HUES64 (cell line): ENCODE results near the gene SMYD3.

Experiments used
- H3K27ac ChIP-seq: 2 replicates; pipeline ENCODE4 v1.7.0; 2013; ENCODE audit warnings: low read depth, low read length, inconsistent platforms
- H3K27me3 ChIP-seq: 2 replicates; pipeline ENCODE4 v1.6.1; 2013; ENCODE audit warnings: mild to moderate bottlenecking, low read length; ENCODE audit not compliant: insufficient read depth
- H3K36me3 ChIP-seq: 2 replicates; pipeline ENCODE4 v1.6.1; 2013; ENCODE audit warnings: mild to moderate bottlenecking, low read length; ENCODE audit not compliant: insufficient read depth
- H3K4me1 ChIP-seq: 2 replicates; pipeline ENCODE4 v1.6.1; 2013; ENCODE audit warnings: mild to moderate bottlenecking, low read length, moderate library complexity; ENCODE audit not compliant: insufficient read depth
- H3K4me3 ChIP-seq: 2 replicates; pipeline ENCODE4 v1.5.1; 2013; ENCODE audit warnings: mild to moderate bottlenecking, low read length, moderate library complexity
- H3K9ac ChIP-seq: 2 replicates; pipeline ENCODE4 v1.6.1; 2013; ENCODE audit warnings: mild to moderate bottlenecking, low read depth, low read length
- H3K9me3 ChIP-seq: 2 replicates; pipeline ENCODE4 v1.6.1; 2013; ENCODE audit warnings: low read depth, low read length; ENCODE audit not compliant: insufficient read depth
- WGBS: fragments of 150-250, 120-280 bp; methylation state at CpG from one replicate; pipeline ENCODE4 v1.1.7; 2013; ENCODE audit warnings: missing lambda C conversion rate; 5-methylcytosine and 5-hydroxymethylcytosine counted together

SMYD3 gene

DNA sequence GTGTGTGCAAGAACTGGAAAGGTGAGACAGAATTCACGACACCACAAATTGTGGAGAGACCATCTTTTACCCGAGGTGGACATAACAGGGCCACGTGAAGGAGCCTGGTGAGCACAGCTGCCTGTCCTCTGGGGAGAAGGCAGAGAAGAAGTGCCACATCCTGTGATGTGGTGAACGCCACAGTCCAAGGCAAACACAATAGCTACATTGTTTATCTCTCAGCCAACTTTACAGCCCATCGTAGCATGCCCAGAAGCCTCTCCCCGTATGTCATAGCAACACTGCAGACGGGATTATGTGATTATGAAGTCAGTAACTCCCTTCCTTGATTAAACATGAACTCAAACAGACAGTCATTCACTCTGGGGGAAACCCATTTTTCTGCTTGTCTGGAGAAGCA is 612.2 kb downstream of the SMYD3 start:
- Histone ChIP-seq H3K36me3 (no peaks in the 10 kb centered on the region), H3K9me3 (no peaks in the 10 kb centered on the region), H3K27me3 (no peaks in the 10 kb centered on the region), H3K9ac (no peak overlapping the region), H3K4me3 (no peak overlapping the region), H3K27ac (no peak overlapping the region), H3K4me1 (no peaks in the 10 kb centered on the region)
- WGBS, result 98% methylated on average over 7 of the region's 7 CpGs

DNA sequence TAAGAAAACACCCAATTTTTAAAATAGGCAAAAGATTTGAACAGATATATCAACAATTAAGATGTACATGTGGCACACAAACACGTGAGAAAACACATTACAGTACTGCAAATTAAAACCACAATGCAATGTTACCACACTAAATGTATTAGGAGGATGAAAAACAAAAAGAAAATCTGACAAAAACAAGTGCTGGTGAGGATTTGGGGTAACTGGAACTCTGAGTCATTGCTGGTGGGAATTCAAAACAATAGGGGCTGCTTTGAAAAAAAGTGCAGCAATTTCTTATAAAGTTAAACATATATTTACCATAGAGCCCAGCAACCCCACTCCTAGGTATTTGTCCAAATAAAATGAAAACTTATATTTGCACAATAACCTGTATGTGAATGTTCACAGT is 614.1 kb downstream of the SMYD3 start:
- Histone ChIP-seq H3K4me1 (no peaks in the 10 kb centered on the region), H3K9ac (no peak overlapping the region), H3K4me3 (no peak overlapping the region), H3K27ac (no peak overlapping the region), H3K27me3 (no peaks in the 10 kb centered on the region), H3K36me3 (no peaks in the 10 kb centered on the region), H3K9me3 (no peaks in the 10 kb centered on the region)
- WGBS, result no CpG with 5 or more reads among the region's 1 CpG

DNA sequence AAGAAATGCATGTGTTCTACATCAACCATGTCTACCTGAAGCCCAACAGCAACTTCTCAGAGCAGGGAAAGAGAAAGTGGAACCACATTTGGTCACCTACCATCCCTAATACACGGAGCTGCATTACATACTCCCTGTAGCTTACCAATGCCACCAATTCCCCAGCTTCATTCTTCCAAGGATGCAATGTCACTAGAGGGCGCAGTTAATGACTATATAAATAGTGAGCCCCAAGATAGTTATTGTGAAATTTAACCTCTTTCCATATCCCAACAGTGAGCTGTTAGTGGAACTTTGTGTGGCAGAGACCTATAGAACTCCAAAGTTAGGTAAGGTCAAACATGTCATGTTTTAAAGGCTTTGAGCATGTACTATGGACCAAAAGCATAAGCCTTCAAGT is 618.3 kb downstream of the SMYD3 start:
- 47% methylated on average over 1 of the region's 2 CpGs for WGBS
- Histone ChIP-seq H3K36me3 (no peaks in the 10 kb centered on the region), H3K4me3 (no peak overlapping the region), H3K9ac (no peak overlapping the region), H3K27ac (no peak overlapping the region), H3K4me1 (no peaks in the 10 kb centered on the region), H3K9me3 (no peaks in the 10 kb centered on the region), H3K27me3 (no peaks in the 10 kb centered on the region)

DNA sequence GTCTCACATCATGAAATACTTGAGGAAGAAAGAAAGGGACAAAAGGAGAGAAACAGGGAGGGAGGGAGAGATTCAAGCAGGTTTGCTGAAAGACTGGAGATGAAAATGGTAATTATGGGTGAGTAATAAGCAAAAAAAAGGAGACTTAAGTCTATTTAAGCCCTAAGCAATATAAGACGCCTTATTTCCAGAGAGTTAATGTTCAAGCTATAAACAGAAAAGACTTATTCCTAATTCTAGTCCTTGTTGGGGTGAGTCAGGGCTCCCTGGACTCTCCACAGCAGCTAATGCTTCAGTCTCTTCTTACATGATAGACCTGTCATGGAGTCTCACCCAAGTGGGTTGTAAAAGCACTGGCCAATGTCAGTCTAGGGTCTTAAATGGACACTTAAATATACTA is 619.2 kb downstream of the SMYD3 start:
- WGBS, result 100% methylated on average over 1 of the region's 1 CpG
- Histone ChIP-seq H3K27ac (no peak overlapping the region), H3K4me1 (no peaks in the 10 kb centered on the region), H3K36me3 (no peaks in the 10 kb centered on the region), H3K9ac (no peak overlapping the region), H3K9me3 (no peaks in the 10 kb centered on the region), H3K27me3 (no peaks in the 10 kb centered on the region), H3K4me3 (no peak overlapping the region)

DNA sequence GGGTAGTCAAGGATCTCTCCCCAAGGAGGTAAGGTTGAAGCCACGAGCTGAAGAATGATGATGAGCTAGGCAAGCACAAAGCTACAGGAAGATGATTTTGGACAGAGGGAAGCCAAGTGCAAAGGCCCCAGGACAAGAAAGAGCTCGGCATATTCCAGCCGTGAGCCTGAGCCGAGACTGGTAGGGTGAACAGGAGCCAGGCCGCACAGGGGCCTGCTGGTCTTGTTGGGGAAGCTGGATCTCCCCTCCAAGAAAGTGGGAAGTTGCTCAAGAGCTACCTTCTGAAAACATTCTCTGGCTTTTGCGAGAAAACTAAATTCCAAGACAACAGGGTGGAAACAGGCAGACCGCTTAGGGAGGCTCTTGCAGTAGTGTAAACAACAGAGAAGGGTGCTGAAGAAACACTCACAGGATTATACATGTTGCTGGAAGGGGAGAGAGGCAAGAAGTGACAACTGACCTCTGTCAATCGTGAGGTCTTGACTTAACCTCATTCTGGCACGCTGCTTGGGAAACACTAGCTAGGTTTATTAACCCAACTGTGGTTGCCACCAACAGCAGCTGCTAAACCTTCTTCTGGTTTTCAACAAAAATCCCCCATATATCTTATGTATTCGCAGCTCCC is 625.2 kb downstream of the SMYD3 start:
- Histone ChIP-seq H3K36me3 (no peaks in the 10 kb centered on the region), H3K27ac (no peak overlapping the region), H3K9ac (no peak overlapping the region), H3K27me3 (no peaks in the 10 kb centered on the region), H3K9me3 (no peaks in the 10 kb centered on the region), H3K4me3 (no peak overlapping the region), H3K4me1 (no peaks in the 10 kb centered on the region)
- WGBS, result 74% methylated on average over 10 of the region's 10 CpGs

DNA sequence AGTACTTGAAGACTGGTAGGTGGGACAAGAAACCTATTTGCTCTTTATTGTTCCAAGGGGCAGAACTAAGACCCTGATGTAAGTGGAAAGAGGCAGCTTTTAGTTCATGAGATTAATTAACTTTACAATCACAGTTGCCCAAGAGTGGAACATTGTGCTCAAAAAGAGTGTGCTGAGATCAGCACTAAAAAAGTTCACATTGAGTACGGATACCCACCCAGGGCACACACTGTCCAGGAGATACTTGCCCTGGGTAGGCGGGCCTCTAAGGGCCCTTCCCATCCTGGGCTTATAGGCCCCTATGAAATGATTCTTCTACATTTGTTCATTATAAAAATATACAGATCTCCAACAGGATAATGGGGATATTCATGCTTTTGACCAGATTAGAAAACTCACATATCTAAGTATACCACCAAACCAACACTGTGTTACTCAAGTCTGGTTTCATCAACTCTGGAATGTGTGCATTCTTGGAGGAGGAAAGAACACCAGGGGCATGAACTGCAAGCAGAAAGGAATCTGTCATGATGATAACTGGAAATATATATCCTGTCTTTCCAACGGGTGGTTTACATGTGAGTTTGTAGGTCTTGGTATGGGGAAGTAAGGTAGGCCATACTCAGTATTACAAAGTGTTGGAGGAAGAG is 626.2 kb downstream of the SMYD3 start:
- Histone ChIP-seq H3K4me1 (no peaks in the 10 kb centered on the region), H3K36me3 (no peaks in the 10 kb centered on the region), H3K9me3 (no peaks in the 10 kb centered on the region), H3K9ac (no peak overlapping the region), H3K27me3 (no peaks in the 10 kb centered on the region), H3K4me3 (no peak overlapping the region), H3K27ac (no peak overlapping the region)
- WGBS, result 96% methylated on average over 3 of the region's 3 CpGs

DNA sequence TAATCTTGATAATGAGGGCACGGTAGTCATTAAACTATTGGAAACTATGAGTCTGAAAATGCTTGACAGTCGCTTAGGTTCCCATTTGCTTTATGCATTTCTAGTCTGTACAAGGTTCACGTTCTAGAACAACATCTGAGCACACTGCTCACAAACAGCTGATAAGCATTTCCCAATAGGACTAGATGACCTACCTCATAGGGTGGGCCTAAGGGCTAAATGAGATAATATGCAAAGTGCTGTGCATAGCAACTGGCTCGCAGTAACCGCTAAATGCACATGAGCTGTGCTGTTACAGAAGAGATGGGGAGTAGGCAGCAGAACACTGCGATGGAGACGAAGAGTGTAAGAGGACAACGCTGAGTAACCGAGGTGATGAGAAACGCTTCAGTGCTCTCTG is 628.0 kb downstream of the SMYD3 start:
- no peaks in the 10 kb centered on the region for H3K9me3 ChIP-seq
- WGBS, result 94% methylated on average over 10 of the region's 10 CpGs
- H3K4me3 ChIP-seq, result no peak overlapping the region
- no peak overlapping the region for H3K27ac ChIP-seq
- no peaks in the 10 kb centered on the region for H3K4me1 ChIP-seq
- no peaks in the 10 kb centered on the region for H3K27me3 ChIP-seq
- H3K9ac ChIP-seq, result no peak overlapping the region
- H3K36me3 ChIP-seq, result no peaks in the 10 kb centered on the region

DNA sequence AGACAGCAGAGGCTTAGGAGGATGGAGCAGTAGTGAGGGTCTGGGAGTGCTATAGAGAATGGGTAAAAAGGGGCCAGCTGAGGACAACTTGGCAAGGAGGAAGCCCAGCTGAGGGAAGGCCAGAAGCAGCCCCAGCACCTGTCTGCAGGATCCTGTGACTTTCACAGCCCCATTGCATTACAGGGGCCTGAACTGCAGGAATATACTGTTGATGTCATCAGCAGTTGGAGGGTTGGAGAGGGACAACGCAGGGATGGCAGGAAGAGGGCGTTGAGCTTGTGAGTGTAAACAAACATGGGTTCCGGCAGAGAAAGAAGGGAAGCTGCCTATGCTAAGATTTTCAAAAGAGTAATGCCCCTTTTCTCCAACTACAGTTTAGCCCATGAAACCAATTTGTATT is 628.5 kb downstream of the SMYD3 start:
- H3K9me3 ChIP-seq, result no peaks in the 10 kb centered on the region
- 85% methylated on average over 3 of the region's 3 CpGs for WGBS
- no peaks in the 10 kb centered on the region for H3K27me3 ChIP-seq
- H3K4me3 ChIP-seq, result no peak overlapping the region
- no peak overlapping the region for H3K9ac ChIP-seq
- H3K4me1 ChIP-seq, result no peaks in the 10 kb centered on the region
- H3K27ac ChIP-seq, result no peak overlapping the region
- no peaks in the 10 kb centered on the region for H3K36me3 ChIP-seq

DNA sequence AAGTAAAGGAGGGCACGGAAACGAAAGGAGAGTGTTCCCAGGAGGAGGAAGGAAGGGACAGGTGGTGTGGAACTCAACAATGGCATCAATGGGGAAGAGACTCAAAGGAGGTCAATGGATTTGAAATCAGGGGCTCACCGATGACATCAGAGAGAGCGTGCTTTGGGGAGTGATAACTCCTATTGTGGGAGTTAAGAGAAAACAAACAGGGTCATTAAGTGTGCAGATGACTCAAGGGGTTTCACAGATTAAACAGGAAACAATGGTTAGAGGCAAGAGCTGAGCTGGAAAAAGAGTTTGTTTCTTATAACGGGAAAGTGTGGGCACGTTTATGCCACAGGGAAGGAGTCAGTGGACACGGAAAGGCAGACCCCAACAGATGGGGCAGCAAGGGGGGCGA is 629.1 kb downstream of the SMYD3 start:
- no peaks in the 10 kb centered on the region for H3K4me1 ChIP-seq
- no peak overlapping the region for H3K27ac ChIP-seq
- H3K9me3 ChIP-seq, result no peaks in the 10 kb centered on the region
- no peak overlapping the region for H3K9ac ChIP-seq
- no peaks in the 10 kb centered on the region for H3K27me3 ChIP-seq
- WGBS, result 81% methylated on average over 8 of the region's 8 CpGs
- no peak overlapping the region for H3K4me3 ChIP-seq
- no peaks in the 10 kb centered on the region for H3K36me3 ChIP-seq

DNA sequence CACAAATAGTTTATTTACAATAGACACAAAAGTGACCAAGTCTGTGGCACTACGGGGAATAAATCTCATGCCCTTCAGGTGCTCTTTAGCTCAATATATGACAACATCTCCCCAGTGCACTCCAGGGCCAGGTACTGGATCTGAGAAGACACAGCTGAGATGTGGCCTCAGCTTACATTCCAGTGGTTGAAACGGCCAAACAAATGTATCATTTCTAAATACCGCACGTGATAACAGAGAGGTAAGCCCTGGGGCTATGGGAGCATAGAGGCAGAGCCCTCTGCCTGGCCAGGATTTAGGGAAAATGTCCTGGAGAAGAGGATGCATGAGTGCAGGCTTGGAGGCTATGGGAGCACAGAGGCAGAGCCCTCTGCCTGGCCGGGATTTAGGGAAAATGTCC is 630.5 kb downstream of the SMYD3 start:
- Histone ChIP-seq H3K4me1 (no peaks in the 10 kb centered on the region), H3K27ac (no peak overlapping the region), H3K36me3 (no peaks in the 10 kb centered on the region), H3K9ac (no peak overlapping the region), H3K27me3 (no peaks in the 10 kb centered on the region), H3K9me3 (no peaks in the 10 kb centered on the region), H3K4me3 (no peak overlapping the region)
- WGBS, result 78% methylated on average over 5 of the region's 5 CpGs

DNA sequence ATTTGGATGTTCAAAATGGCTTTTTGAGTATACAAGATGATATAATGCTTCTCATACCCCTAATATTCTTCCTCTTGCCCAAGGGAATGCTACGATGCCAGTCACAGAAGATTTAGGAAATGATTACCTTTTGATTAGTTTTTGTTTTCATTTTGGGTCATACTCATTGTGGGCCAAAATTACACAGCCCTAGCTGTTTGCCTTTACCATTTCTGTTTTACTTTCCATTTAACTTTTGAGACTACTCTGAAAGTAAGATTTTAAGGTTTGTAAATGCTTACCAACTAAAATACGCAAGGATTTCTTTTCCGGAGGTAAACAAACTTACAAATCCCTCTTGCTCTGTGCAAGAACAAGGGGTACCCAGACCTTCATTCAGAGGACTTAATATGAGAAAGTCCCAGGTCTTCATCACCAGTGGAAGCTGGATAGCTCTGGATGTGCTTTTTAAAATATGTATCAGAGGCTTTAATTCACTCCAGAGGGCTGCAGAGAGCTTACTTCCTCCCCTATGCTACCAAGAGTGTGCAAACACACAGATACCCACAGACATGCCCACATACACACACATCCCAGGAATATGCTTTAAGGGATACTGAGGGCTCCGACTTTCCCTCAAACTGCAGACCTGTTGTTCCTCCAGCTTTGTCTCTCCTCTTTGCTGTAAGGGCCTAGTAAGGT is 631.4 kb downstream of the SMYD3 start:
- H3K27ac ChIP-seq, result no peak overlapping the region
- WGBS, result 75% methylated on average over 4 of the region's 4 CpGs
- H3K4me1 ChIP-seq, result no peaks in the 10 kb centered on the region
- no peak overlapping the region for H3K9ac ChIP-seq
- no peaks in the 10 kb centered on the region for H3K9me3 ChIP-seq
- no peak overlapping the region for H3K4me3 ChIP-seq
- no peaks in the 10 kb centered on the region for H3K27me3 ChIP-seq
- H3K36me3 ChIP-seq, result no peaks in the 10 kb centered on the region
